GM18867 (cell line): ENCODE data around the gene HOXB6.

Experiments
- ATAC-seq: cut with Tn5 transposase; IDR thresholded peaks from one replicate; pipeline ENCODE4 v1.9.1; 2021; ENCODE audit warnings: mild to moderate bottlenecking, moderate library complexity; ENCODE audit not compliant: unreplicated experiment

HOXB6 gene

DNA sequence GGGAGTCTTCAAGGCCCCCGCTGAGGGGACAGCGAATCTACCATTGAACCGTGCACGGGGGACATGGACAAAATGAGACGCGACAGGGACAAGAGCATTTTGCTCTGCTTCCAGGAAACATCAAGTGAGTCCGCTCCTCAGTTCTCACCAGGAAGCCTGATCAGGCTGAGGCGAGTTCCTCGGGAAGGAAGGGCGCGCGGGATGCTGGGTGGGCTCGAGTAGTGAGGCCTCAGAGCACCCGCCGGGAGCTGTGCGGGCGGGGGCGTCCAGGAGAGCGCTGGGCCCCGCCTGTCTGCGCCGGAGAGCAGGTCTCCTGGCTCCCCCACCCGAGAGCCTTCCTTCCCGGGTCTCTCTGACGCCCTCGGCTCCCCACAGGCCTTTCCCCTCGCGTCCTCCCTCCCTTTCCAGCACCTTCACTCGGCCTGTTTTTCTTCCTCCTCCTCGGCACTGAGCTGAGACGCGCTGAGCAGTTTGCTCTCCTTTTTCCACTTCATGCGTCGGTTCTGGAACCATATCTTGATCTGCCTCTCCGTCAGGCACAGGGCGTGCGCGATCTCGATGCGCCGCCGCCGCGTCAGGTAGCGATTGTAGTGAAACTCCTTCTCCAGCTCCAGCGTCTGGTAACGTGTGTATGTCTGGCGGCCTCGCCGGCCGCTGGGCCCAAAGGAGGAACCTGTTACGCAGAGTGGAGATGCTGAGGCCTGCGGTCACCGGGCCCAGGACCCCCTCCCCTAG, 8.6 kb downstream of the HOXB6 start:
- no peak for ATAC-seq

DNA sequence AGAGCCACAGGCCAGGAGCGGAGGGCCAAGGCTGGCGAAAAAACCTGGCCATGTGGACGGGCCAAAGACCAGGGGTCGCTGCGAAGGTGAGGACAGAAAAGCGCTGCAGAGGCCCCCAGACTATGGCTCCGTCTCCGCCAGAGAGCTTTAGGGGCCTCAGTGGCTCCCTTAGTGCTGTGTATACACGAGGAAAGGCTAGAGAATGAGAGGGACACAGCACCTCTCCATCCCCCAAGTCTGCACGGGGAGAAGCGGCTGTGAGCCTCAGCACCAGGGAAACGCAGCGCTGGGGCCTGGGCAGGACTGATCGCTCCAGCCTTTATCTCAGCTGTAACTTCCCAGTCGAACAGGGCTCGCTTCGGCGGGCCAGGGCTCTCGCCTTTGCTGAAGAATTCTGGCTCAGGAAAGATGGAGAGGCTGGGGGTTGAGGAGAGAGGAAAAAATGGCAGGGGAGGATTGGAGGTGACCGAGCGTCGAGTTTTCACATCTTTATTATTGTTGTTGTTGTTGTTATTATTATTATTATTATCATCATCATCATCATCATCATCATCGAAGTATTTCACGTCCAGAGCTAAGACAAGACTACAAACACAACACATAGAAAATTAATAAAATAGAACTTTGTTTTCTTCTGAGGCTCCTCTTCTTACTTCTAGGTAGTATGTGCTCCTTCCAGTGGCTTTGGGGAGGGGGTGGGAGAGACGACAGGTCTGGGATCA, 9.3 kb downstream of the HOXB6 start:
- no peak for ATAC-seq

DNA sequence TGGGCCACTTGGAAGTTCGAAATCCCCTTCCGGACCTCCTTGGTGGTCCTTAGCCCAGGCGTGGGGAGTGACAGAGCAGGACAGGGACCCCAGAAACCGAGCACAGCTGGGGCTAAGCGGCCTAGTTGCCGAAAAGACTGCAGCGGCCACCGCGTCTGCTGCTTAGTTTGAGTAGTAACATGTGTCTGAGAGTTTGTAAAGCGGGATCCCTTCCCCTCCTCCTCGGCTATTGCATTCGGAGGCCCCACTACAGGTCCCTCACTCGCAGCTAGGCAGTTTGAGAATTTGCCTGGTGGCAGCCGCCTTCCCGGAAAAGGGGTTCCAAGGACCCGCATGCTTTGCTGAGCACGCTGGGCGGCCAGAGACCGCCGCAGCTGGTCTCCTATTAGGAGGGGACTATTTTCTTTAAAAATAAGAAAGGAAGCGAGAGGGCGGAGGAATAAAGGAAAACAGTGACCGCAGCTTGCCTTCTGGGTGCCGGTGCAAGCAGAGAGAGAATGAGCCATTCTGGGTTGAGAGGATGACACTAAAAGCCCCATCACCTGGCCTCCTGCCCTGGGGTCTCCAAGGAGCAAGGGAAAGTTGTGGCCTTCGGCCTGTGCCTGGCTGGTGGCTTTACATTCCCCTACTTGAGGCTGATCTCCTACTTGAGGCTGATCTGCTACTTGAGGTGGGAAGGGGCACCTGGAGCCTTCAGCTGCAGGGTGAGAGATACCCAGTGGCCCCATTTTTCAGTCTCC, 10.1 kb downstream of the HOXB6 start:
- ATAC-seq, result no peak

DNA sequence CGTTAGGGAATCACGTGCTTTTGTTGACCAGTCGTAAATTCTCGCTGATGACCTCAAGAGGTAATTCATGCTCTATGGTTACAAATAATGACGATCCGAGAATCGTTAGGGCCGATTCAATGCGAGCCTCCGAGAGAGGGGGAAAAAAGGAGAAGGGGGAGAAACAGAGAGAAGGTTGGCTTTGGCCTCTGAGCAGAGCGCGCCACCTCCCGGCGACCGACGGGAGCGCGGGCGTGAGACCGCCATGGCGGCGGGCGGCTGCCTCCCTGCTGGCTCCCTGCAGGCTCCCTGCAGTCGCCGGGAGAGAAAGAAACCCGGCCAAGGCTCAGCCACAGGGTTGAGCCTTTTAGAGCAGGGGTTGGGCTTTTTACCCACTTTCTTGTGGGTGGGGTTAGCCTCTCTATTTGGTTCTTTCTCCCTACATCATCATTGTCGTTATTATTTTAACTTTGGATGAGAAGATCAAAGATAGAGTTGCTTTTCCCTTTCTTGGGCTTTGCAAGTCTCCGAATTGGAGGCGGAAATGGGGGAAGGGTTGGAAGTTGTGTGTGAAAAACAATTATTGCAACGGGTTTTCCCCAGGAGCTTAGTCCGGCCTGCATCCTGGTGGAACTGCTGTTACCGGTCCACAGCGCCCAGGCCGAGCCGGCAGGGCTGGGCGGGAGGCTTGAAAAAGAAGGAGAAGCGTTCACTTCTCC, 10.8 kb downstream of the HOXB6 start:
- ATAC-seq, result no peak

DNA sequence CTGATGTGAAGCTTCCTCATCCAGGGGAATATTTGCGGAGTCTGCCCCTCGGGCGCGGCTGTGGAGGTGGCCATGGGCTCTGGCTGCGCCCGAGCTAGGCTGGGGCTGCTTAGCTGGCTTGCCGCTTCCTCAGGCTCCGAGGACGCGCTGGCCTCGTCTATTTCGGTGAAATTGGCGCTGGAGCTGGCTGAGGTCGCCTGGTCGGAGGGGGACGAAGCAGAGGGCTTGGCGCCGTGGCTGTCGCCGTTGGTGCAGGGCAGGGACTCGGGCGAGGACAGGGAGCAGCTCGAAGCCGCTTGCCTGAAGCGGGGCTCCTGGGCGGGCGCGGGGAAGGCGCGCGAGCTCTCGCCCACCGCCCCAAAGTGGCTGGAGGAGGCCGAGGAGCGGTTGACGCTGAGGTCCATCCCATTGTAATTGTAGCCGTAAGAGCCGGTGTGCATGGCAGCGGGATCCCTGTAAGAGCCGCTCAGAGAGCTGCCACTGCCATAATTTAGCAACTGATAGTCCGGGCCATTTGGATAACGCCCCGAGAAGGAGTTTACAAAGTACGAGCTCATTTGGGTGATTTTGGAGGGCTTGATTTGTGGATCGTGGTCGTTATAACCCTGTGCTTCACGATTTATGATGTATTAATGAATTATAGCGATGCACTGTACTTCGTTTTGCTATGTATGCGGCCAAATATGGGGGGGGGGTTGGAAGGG, 11.5 kb downstream of the HOXB6 start, which contains the start of gene HOXB5:
Gene HOXB5, minus strand, starts transcription at position 654 of the 704 bp plus-strand sequence. Its CDS starts 97 bp downstream, at position 557.
- no peak for ATAC-seq

DNA sequence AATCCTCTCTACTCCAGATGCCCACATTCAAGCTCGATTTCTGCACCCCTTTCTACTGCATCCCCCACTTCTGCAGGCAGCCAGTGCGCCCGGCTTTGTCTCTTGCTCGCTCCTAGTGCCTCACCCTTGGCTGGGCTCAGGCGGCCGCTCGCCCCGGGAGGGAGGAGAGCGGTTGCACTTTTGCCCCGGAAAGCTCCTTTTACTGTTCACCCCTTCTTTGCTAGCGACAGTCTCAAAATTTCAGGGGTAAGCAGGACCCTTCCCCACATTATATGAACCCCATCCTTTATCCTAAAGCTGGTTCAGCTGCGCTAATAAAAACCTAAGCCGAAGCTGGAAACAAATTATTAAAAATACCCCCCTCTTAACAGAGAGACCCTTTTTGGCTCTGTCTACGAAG, 12.2 kb downstream of the HOXB6 start:
- ATAC-seq, result no peak

DNA sequence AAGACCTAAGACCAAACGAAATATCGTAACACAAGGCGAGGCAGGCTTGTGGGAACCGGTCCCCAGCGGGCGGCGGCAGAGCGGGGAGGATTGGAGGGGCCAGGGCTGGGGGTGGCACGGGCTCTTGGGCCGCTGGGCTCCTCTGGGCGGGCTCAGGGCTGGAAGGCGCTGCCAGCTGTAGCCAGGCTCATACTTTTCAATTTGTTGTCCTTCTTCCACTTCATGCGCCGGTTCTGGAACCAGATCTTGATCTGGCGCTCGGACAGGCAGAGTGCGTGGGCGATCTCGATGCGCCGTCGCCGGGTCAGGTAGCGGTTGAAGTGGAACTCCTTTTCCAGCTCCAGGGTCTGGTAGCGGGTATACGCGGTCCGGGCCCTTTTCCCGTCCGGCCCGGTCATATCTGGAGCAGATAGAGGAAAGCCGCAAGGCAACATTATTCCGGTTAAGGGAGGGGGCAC, 12.7 kb downstream of the HOXB6 start:
- no peak for ATAC-seq

DNA sequence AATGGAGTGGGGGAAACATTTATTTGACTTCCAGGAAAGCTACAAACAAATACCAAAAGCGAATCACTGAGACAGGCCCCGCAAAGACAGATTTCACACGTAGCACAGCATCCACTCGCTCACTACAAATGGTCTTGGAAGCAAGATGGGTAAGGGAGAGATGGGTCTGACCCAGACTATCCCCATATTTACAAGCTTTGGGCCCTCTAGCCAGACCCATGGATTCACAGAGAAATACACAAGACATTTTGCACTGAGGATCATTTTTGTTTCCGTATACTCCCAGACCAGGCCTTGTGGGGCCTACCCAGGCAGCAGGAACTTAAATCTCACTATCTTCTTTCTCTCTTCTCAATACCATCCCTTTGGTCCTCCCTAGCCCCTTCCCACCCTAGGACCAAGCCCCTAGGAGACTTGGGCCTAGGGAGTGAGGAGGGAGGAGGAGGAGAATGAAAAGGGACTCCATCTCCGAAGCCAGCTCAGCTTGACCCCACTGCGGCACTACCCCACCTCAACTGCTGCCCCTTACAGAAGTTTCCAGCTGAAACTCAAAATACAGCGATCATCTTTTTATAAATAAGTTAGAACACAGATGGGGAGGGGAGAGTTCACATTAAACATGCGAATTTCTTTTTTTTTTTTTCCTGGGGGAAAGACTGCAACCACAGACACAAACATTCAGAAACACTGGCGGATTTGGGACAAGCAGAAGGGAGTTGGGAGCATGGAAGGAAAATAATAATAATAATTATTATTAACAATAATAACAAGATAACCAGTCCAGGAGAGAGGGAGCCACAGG, 13.3 kb downstream of the HOXB6 start:
- ATAC-seq, result no peak

DNA sequence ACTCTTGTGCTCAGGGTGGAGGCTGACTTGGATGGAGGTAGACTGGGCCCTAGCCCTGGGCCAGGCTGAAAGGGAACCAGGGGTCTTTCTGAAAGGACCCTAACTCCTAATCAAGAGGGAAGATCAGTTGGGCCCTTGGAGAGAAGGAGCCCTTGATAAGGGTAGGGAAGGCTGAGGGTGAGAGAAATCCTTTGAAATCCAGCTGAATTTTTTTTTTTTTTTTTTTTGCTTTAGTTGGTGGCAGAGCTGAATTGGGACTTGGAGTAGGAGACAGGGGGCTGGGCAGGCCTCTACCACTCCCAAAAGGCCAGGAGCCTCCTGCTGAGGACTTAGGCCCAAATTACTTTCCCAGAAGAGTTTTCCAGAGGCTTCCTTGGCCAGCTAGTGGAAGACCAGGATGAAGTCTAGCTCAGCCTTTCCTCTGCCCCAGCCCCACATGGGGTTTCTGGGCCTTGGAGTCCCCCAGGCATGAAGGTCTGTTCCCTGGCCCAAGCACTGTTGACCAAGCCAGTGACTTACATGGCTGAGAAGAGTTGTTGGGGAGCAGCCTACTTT, 14.1 kb downstream of the HOXB6 start:
- no peak for ATAC-seq

DNA sequence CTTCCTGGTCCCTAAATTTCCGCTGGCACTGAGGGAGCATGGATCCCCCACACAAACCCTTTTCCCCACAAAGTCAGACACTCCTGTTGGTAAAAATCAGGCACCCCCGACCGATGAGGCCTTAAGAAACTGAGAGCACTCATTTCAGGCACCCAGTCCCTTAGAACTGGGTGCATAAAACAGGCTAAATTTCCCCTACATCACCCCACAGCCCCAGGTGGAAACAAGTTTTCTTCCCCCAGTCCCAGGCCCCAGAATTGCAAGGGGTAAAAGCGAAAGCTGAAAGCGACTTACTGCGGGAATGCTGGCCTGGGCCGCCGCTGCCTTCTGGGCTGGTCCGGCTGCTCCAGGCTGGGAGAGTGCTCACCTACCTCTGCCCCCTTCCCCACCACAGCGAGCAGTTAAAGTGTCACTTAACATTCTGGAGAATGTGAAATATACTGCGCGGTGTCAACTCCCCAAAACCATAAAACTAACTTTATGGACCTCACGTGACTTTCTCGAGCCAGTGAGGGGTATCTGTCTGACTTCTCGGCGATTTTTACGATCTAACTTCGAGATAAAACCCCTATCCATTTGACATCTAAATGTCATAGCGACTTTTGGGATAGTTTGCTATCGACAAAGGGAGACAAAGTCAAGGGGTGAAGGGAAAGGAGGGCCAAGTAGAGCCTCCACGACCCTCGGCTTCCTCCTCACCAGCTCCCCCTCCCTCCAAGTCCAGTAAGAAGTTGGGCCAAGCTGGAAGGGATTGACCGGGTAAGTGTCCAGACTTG, 14.8 kb downstream of the HOXB6 start, which contains the start of gene HOXB3:
Gene HOXB3, minus strand, starts transcription at position 411 of the 776 bp plus-strand sequence. CDS start 37,767 bp downstream, outside the sequence.
- ATAC-seq, result no peak

DNA sequence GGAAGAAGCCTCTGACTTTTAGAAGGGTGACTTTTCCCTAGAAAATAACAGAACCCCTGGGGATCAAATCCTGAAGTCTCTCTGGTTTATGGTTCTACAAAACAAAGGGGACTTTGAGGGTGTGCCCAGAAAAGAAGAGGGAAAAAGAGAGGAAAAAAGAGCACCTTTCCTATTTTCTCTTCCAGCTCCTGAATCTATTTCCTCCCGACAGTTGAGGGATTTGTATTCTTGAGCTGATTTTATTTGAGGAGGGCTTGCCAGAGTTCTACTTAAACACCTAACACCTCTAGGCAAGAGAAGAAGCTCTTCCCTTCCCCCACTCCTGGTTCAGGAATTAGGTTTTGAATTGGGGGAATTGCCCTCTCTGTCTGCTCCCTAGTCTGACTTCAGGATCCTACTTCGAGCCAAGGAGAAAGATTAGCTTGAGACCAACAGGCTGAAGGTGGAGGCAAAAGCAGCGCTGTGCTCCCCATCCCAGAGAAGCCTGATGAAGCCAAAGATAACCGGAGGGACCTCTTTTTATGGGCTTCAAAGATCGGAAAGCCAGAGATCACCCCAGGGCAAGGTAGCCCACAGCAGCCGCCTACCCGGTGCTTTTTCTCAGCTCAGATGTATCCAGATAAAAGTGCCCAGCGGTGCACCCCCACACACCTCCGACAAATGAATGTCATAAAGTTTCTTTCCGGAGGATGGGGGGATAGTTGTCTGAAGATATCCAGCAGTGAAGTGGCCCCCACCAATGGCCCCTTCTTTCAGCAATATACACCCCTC, 15.5 kb downstream of the HOXB6 start:
- ATAC-seq, result no peak

DNA sequence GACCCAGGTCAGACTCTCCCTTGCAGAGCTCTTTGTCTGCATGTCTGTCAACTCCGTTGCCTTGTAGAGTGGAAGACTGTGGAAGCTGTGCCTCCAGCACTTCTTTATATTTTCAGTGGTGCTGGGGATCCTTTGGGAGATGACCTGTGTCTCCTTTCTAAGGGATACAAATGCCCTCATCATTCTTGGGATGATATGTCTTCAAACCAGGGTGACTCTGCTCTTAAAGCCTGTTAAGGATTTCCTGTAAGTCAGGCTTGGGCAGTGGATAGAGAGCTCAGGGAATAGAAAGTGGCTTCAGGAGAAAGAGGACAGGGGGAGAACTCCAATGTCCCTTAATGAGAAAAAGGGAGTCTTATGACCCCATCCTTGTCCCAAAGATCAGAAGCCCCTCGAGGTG, 16.3 kb downstream of the HOXB6 start:
- no peak for ATAC-seq

DNA sequence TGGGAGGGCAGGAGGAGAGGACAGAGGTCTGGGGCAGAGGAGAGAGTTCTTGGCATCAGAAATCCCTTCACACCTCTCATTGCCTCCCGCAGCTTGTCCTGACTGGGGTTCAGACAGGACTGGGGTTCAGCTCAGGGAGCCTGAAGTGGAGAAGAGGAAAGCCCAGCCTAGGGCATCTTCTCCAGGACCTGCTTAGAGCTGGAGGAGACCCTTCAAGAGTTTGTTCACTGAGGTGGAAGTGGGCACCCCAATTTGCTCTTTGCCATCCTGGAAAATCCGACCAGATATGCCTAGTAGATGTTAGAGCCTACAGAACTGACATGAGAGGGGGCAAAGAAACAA, 16.7 kb downstream of the HOXB6 start:
- ATAC-seq, result no peak

DNA sequence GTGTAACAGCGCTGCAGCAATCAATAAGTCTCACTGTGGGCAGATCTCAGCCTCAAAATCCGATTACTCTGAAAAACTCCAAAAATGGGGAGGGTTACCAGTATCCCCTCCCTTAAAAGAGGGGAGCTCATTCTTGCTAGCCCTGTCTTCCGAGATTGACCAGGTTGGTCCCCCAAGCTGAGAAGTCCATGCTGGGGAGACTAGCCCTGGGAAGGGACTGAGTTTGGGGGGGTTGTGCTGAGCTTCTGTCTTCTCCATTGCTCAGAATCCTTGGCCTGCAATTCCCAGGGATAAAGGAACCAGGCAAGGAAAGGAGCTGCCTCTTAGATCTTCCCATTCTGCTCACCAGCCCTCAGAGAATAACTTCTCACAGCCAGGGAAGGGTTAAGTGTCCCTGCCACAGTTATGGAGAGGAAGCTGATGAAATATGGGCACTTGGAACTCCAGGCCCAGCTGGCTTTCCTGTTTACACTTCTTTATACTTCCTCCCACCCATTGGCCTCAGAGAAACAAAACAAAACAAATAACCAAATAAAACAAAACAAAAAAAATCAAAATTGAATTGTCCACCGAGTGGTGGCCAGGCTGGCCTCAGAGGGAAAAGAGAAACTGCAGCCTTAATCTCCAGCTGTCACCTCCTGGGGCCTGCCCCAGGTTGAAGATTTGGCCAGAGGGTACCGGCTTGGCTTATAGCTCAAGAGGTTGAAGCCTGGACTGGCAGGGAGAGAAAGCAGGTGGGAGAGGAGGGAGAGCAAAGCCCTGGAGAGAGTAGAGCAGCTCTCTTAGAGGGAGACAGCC, 17.3 kb downstream of the HOXB6 start:
- no peak for ATAC-seq

DNA sequence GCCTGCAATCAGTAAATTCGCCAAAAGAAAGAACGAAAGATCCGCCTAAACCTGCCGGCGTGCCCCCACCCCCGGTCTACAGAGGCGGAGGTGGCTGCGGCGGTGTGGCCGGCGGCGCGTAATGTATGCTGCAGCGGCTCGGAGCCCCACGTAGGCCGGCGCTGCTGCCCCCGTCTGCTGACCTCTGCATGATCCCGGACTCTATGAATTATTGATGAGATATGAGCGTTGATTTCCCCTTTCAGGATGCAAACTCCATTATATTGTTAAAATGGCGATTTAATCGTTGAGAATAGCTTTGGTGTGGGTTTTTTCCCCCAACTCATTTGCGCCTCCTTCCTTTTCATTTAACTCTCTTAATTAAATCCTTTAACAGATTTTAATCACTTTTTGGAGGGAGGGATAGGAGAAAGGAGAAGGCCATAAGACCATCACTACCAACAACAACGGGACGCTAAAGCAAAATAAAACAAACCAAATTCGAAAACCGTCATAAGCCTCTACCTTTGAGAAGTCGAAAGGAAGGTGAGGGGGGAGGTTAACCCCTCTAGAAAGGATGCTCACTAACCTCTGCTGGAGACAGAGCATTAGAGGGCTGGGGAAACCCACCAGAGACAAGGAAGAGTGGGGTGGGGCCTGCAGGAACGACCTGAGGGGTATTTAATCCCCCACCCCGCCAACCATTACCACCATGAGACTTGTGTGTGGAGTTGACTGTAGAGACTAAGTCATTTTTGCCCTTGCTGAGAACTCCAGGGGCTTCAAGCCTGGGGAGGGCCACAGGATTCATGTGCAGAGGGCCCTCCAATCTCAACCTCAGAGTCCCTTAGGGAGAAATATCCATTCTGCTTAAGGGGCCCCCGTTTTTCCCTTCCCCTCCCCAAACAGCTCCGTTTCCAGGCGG, 18.2 kb downstream of the HOXB6 start:
- no peak for ATAC-seq

DNA sequence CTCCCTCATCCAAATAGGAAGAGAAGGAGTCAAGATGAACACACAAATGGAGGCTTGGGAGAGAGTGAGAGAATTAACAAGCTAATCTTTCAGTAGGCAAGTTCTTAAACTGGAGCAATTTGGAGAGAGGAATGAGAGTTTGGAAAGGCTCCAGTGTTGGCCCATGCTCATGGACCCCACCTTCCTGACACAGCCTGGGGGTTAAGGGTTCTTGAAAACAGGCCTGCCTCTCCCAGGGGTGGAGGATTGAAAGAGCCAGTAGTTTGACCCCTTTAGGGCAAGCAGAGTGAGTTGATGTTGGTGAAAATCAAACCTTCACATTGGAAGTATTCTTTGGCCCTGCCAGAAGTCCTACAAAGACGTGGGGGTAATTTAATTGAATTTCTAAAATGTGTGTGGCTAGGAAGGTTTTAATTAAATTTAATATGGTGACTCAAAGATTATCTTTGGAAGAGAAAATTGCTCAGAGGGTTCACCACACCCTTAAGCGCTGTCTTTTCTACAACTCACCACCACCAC, 20.5 kb downstream of the HOXB6 start:
- ATAC-seq, result no peak
